A549 (cell line): ENCODE data around the gene CACNA1E. TPM values are rescaled to one million over a fixed set of nuclear protein-coding genes. Genes with fewer than 3 reads are reported as not detected.
"Not testable (repeated sequence)": the region's sequence is repeated elsewhere in the genome, so short reads cannot be mapped to it uniquely, and the experiment has no call there.

ENCODE experiments used
- ATAC-seq, 2 experiments: fragments of 200-7000 bp in 1 of 2; fragments of >200 bp in 1 of 2; cut with Nextera tagmentation in 1 of 2; cut with Tn5 transposase in 1 of 2; 3 replicates each; pipeline versions ENCODE4 v1.8.0 to v1.9.1; 2018 to 2020; ENCODE audit warnings: mild to moderate bottlenecking in 1 of 2, moderate library complexity in 1 of 2
- CTCF ChIA-PET: fragments of 300-600 bp; sonication (Branson Sonifier 250); formaldehyde crosslinking; extraction: SDS; loops from one replicate; lab custom pipeline; 2021; ENCODE audit warnings: antibody characterized with exemption, inconsistent platforms; lab: Yijun Ruan, JAX
- POLR2A ChIA-PET: fragments of 350-600 bp; formaldehyde crosslinking; extraction: SDS; loops from one replicate; lab custom pipeline; 2021; ENCODE audit warnings: antibody characterized with exemption, inconsistent platforms; lab: Yijun Ruan, JAX
- DNase-seq, 2 experiments: peaks; one replicate each; pipeline versions ENCODE4 v3.0.0 to v3.0.0-alpha.2; 2011 to 2016; ENCODE audit warnings: low read depth in 1 of 2, low spot score in 1 of 2
- FAIRE-seq: peaks from 2 replicates; lab custom pipeline; 2011; peaks lifted over from hg19 to GRCh38; lab: Jason Lieb, UNC
- H3K27ac ChIP-seq, 2 experiments: fragments of >200 bp; sonication (Bioruptor Twin); formaldehyde crosslinking; 3 replicates each; pipeline ENCODE4 v1.5.1; 2016 to 2017
- H3K4me1 ChIP-seq: fragments of >200 bp; sonication (Bioruptor Twin); formaldehyde crosslinking; 3 replicates; pipeline ENCODE4 v1.6.1; 2016
- H3K4me2 ChIP-seq: fragments of >200 bp; sonication (Bioruptor Twin); formaldehyde crosslinking; 3 replicates; pipeline ENCODE4 v1.6.1; 2016
- H3K4me3 ChIP-seq: fragments of >200 bp; sonication (Bioruptor Twin); formaldehyde crosslinking; 3 replicates; pipeline ENCODE4 v1.5.1; 2016
- H3K9me3 ChIP-seq: fragments of >200 bp; sonication (Bioruptor Twin); formaldehyde crosslinking; 3 replicates; pipeline ENCODE4 v1.6.1; 2016
- CBX2 ChIP-seq: fragments of 200-600 bp; sonication (generic); IDR thresholded peaks from 2 replicates; pipeline ENCODE4 v1.6.1; 2016; ENCODE audit warnings: low read depth, mild to moderate bottlenecking, borderline replicate concordance
- CEBPB ChIP-seq, 2 experiments: fragments of >200 bp in 1 of 2; sonication (Bioruptor Twin) in 1 of 2; formaldehyde crosslinking in 1 of 2; IDR thresholded peaks; 2 replicates each; pipeline ENCODE4 v1.6.1; 2012 to 2016
- CHD2 ChIP-seq: fragments of 150-350 bp; IDR thresholded peaks from 2 replicates; pipeline ENCODE4 v1.6.1; 2014; ENCODE audit warnings: low read length; ENCODE audit not compliant: partially characterized antibody
- EP300 ChIP-seq, 2 experiments: fragments of >200 bp; sonication (Bioruptor Twin); formaldehyde crosslinking; IDR thresholded peaks; 2 replicates in 1 of 2; 3 replicates in 1 of 2; pipeline ENCODE4 v1.6.1; 2016 to 2017
- HDAC2 ChIP-seq: fragments of 200-600 bp; sonication (generic); IDR thresholded peaks from 2 replicates; pipeline ENCODE4 v1.6.1; 2016
- HEYL ChIP-seq: fragments of 250-450 bp; sonication (Bioruptor Pico); IDR thresholded peaks from 2 replicates; pipeline ENCODE4 v1.8.0; 2021; ENCODE audit warnings: mild to moderate bottlenecking, moderate library complexity
- HOXB13 ChIP-seq: fragments of 250-450 bp; sonication (Bioruptor Pico); IDR thresholded peaks from 2 replicates; pipeline ENCODE4 v1.5.0; 2020; ENCODE audit warnings: low read depth, mild to moderate bottlenecking, moderate library complexity
- JUN ChIP-seq, 2 experiments: fragments of >200 bp; sonication (Bioruptor Twin); formaldehyde crosslinking; IDR thresholded peaks; 2 replicates in 1 of 2; 3 replicates in 1 of 2; pipeline ENCODE4 v1.6.1; 2016 to 2017
- KDM5A ChIP-seq: fragments of 200-600 bp; sonication (generic); IDR thresholded peaks from 2 replicates; pipeline ENCODE4 v1.6.1; 2016; ENCODE audit warnings: antibody characterized with exemption, mild to moderate bottlenecking
- MAFK ChIP-seq: fragments of 450-650 bp; IDR thresholded peaks from 2 replicates; pipeline ENCODE4 v1.6.1; 2014; ENCODE audit not compliant: partially characterized antibody
- NPAS2 ChIP-seq: fragments of 250-450 bp; sonication (Bioruptor Pico); IDR thresholded peaks from 2 replicates; pipeline ENCODE4 v1.8.0; 2022; ENCODE audit warnings: mild to moderate bottlenecking, moderate library complexity, borderline replicate concordance
- RAD21 ChIP-seq, 2 experiments: fragments of >200 bp in 1 of 2; sonication (Bioruptor Twin) in 1 of 2; formaldehyde crosslinking in 1 of 2; IDR thresholded peaks in 1 of 2; conservative IDR thresholded peaks in 1 of 2; 2 replicates in 1 of 2; 3 replicates in 1 of 2; pipeline ENCODE4 v1.6.1; 2012 to 2018; ENCODE audit warnings: inconsistent platforms in 1 of 2
- RFX5 ChIP-seq: fragments of 450-650 bp; IDR thresholded peaks from 2 replicates; pipeline ENCODE4 v1.7.1; 2014; ENCODE audit warnings: antibody characterized with exemption, mild to moderate bottlenecking, moderate library complexity
- RNF2 ChIP-seq: fragments of 200-600 bp; sonication (generic); IDR thresholded peaks from 2 replicates; pipeline ENCODE4 v1.6.1; 2016; ENCODE audit warnings: low read depth, mild to moderate bottlenecking, antibody characterized with exemption, moderate library complexity, borderline replicate concordance
- TP53 ChIP-seq: fragments of 250-450 bp; sonication (Bioruptor Pico); IDR thresholded peaks from 2 replicates; pipeline ENCODE4 v1.5.0; 2021; ENCODE audit warnings: mild to moderate bottlenecking, moderate library complexity
- ZFP36 ChIP-seq: fragments of 450-650 bp; IDR thresholded peaks from 2 replicates; pipeline ENCODE4 v1.6.1; 2014; ENCODE audit warnings: borderline replicate concordance; ENCODE audit not compliant: partially characterized antibody
- WGBS: methylation state at CpG from one replicate; pipeline ENCODE4 v1.1.6; 2017; ENCODE audit errors: missing lambda C conversion rate; 5-methylcytosine and 5-hydroxymethylcytosine counted together
- polyA plus RNA-seq, 4 experiments: library from polyadenylated mRNA; depleted of rRNA in 3 of 4; stranded (reverse); fragments of >200 nt; fragmentation: RNase III in 1 of 4; extraction: RNeasy Plus Mini Kit Qiagen cat#74134 plus additional on column Dnase treatment in 1 of 4; gene quantifications; 2 replicates in 3 of 4; 3 replicates in 1 of 4; pipeline ENCODE4 v1.2.3, GENCODE V29; 2011 to 2017
- TF ChIP-seq, protein P1 (sequence below): fragments of >200 bp; sonication (Bioruptor Twin); formaldehyde crosslinking; IDR thresholded peaks from 2 replicates; pipeline ENCODE4 v1.6.1; 2016
- TF ChIP-seq, protein P2 (sequence below): fragments of >200 bp; sonication (Bioruptor Twin); formaldehyde crosslinking; IDR thresholded peaks from 3 replicates; pipeline ENCODE4 v1.6.1; 2016
- TF ChIP-seq, protein P3 (sequence below): fragments of 250-450 bp; sonication (Bioruptor Pico); IDR thresholded peaks from 2 replicates; pipeline ENCODE4 v1.5.0; 2021; ENCODE audit warnings: mild to moderate bottlenecking, moderate library complexity, borderline replicate concordance
- TF ChIP-seq, protein P4 (sequence below): IDR thresholded peaks from 2 replicates; pipeline ENCODE4 v1.6.1; 2012
- TF ChIP-seq, protein P5 (sequence below): fragments of 200-600 bp; sonication (generic); IDR thresholded peaks from 2 replicates; pipeline ENCODE4 v1.6.1; 2016; ENCODE audit warnings: antibody characterized with exemption, mild to moderate bottlenecking, moderate library complexity

The CACNA1E gene
- polyA plus RNA-seq, 2 of the 4 experiments (the other 2 are of a cell fraction) = 0.01 TPM; not detected in 1

DNA sequence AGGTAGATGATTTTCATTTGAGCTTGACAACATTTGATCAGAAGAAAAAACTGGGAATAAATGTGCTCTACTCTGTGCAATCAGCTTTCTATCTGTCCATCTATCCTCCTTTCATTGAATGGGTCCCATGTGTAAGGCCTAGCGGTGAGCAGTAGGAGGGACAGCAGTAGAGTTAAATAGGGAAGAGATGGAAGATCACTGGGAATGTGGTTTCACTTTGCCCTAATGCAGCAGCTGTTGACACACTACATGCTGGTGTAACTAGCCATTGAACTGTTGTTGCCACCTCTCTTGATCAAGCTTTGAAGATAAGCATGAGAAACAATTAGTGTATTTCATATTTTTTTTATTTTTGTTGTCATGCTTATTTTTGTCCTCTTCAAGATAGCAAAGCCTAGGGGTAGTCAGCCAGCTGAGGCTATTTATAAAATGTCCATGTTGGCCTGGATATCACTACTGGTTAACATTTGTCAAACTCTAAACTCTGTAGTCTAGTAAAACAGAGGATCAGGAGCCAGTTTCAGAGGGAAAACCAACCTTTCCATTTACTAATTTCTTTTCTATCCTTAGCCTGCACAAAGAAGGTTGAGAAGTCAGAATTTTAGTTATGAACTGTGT lies 41.9 kb downstream of the CACNA1E start:
- no peak for FAIRE-seq
- ChIA-PET POLR2A (no interaction called here), CTCF (no interaction called here)
- TF ChIP-seq CHD2 (no peak), TP53 (CRISPR knock-in tag) (no peak), MAFK (no peak)
- TF ChIP-seq, protein P1, sequence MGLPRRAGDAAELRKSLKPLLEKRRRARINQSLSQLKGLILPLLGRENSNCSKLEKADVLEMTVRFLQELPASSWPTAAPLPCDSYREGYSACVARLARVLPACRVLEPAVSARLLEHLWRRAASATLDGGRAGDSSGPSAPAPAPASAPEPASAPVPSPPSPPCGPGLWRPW = no peak
- TF ChIP-seq, protein P2, sequence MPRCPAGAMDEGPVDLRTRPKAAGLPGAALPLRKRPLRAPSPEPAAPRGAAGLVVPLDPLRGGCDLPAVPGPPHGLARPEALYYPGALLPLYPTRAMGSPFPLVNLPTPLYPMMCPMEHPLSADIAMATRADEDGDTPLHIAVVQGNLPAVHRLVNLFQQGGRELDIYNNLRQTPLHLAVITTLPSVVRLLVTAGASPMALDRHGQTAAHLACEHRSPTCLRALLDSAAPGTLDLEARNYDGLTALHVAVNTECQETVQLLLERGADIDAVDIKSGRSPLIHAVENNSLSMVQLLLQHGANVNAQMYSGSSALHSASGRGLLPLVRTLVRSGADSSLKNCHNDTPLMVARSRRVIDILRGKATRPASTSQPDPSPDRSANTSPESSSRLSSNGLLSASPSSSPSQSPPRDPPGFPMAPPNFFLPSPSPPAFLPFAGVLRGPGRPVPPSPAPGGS = no peak
- H3K4me1 ChIP-seq = no peaks in the 10 kb centered on the region
- no peak overlapping the region for H3K4me2 ChIP-seq
- WGBS = 0% methylated on average over 1 of the region's 1 CpG
- 0 out of 3 replicates have a peak, but pooled peaks cover 2% of the 10 kb centered on the region for H3K9me3 ChIP-seq
- ATAC-seq = no peak
- no peak for DNase-seq
- H3K4me3 ChIP-seq = no peak overlapping the region
- no peak overlapping the region for H3K27ac ChIP-seq

DNA sequence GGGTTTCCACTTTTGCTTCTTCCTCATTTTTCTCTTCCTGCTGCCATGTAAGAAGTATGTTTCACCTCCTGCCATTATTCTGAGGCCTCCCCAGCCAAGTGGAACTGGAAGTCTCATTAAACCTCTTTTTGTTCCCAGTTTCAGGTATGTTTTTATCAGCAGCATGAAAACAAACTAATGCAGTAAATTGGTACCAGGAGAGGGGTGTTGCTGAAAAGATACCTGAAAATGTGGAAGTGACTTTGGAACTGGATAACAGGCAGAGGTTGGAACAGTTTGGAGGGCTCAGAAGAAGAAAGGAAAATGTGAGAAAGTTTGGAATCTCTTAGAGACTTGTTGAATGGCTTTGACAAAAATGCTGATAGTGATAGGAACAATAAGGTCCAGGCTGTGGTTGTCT lies 44.9 kb downstream of the CACNA1E start:
- H3K4me2 ChIP-seq, H3K4me3 ChIP-seq, FAIRE-seq, H3K9me3 ChIP-seq, CTCF ChIA-PET, DNase-seq, H3K27ac ChIP-seq, H3K4me1 ChIP-seq, POLR2A ChIA-PET, ATAC-seq: not testable (repeated sequence)

DNA sequence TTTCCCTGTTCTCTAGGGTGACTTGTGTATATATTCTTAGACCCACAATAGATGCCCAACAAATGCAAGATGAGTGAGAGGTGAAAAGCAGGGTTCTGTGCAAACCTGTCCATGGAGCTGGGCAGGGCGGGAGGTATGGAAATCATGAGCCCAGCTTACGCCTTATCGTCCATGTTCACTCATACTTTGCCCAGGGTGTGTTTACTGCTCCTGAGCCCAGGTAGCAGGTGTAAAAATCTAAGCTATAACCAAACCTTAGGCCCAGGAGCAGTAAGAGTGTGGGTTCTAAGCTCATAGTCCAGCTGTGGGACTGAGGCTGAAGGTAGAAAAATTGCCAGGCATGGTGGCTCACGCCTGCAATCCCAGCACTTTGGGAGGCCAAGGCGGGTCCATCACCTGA lies 48.1 kb downstream of the CACNA1E start:
- CTCF ChIA-PET = no interaction called here
- no peak for FAIRE-seq
- no peak overlapping the region for H3K4me2 ChIP-seq
- DNase-seq = no peak
- no peak for ATAC-seq
- no peak for TF ChIP-seq HOXB13 (CRISPR knock-in tag)
- TF ChIP-seq JUN (IDR thresholded peaks at IDR 0.05) = no peak
- TF ChIP-seq EP300 (IDR thresholded peaks at IDR 0.05) = no peak
- TF ChIP-seq RNF2 = no peak
- no peak for TF ChIP-seq CHD2
- no peak for TF ChIP-seq CBX2
- TF ChIP-seq HDAC2 = no peak
- TF ChIP-seq NPAS2 = no peak
- TF ChIP-seq, protein P3, sequence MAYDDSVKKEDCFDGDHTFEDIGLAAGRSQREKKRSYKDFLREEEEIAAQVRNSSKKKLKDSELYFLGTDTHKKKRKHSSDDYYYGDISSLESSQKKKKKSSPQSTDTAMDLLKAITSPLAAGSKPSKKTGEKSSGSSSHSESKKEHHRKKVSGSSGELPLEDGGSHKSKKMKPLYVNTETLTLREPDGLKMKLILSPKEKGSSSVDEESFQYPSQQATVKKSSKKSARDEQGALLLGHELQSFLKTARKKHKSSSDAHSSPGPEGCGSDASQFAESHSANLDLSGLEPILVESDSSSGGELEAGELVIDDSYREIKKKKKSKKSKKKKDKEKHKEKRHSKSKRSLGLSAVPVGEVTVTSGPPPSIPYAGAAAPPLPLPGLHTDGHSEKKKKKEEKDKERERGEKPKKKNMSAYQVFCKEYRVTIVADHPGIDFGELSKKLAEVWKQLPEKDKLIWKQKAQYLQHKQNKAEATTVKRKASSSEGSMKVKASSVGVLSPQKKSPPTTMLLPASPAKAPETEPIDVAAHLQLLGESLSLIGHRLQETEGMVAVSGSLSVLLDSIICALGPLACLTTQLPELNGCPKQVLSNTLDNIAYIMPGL (CRISPR knock-in tag) = no peak
- TF ChIP-seq CEBPB (IDR thresholded peaks at IDR 0.05) = no peak
- no peak for TF ChIP-seq KDM5A
- no peak for TF ChIP-seq RAD21 (conservative IDR thresholded peaks at IDR 0.05 in 1 of 2, IDR thresholded peaks at IDR 0.05 in 1 of 2)
- TF ChIP-seq, protein P4, sequence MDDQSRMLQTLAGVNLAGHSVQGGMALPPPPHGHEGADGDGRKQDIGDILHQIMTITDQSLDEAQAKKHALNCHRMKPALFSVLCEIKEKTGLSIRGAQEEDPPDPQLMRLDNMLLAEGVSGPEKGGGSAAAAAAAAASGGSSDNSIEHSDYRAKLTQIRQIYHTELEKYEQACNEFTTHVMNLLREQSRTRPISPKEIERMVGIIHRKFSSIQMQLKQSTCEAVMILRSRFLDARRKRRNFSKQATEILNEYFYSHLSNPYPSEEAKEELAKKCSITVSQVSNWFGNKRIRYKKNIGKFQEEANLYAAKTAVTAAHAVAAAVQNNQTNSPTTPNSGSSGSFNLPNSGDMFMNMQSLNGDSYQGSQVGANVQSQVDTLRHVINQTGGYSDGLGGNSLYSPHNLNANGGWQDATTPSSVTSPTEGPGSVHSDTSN = no peak
- TF ChIP-seq, protein P5, sequence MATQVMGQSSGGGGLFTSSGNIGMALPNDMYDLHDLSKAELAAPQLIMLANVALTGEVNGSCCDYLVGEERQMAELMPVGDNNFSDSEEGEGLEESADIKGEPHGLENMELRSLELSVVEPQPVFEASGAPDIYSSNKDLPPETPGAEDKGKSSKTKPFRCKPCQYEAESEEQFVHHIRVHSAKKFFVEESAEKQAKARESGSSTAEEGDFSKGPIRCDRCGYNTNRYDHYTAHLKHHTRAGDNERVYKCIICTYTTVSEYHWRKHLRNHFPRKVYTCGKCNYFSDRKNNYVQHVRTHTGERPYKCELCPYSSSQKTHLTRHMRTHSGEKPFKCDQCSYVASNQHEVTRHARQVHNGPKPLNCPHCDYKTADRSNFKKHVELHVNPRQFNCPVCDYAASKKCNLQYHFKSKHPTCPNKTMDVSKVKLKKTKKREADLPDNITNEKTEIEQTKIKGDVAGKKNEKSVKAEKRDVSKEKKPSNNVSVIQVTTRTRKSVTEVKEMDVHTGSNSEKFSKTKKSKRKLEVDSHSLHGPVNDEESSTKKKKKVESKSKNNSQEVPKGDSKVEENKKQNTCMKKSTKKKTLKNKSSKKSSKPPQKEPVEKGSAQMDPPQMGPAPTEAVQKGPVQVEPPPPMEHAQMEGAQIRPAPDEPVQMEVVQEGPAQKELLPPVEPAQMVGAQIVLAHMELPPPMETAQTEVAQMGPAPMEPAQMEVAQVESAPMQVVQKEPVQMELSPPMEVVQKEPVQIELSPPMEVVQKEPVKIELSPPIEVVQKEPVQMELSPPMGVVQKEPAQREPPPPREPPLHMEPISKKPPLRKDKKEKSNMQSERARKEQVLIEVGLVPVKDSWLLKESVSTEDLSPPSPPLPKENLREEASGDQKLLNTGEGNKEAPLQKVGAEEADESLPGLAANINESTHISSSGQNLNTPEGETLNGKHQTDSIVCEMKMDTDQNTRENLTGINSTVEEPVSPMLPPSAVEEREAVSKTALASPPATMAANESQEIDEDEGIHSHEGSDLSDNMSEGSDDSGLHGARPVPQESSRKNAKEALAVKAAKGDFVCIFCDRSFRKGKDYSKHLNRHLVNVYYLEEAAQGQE = no peak
- TF ChIP-seq MAFK = no peak
- no peak for TF ChIP-seq RFX5
- TF ChIP-seq HEYL = no peak
- no peak for TF ChIP-seq ZFP36
- H3K9me3 ChIP-seq = 0 out of 3 replicates have a peak, but pooled peaks cover 2% of the 10 kb centered on the region
- WGBS = 5% methylated on average over 5 of the region's 5 CpGs
- H3K4me1 ChIP-seq = no peaks in the 10 kb centered on the region
- no peak overlapping the region for H3K4me3 ChIP-seq
- no peak overlapping the region for H3K27ac ChIP-seq
- POLR2A ChIA-PET = no interaction called here
